ENCODE data around the gene FMO1. TPM values are rescaled to one million over a fixed set of nuclear protein-coding genes. Genes with fewer than 3 reads are reported as not detected.

Gene FMO1
- total RNA-seq, 1 experiment from 2014 or later = not detected

DNA sequence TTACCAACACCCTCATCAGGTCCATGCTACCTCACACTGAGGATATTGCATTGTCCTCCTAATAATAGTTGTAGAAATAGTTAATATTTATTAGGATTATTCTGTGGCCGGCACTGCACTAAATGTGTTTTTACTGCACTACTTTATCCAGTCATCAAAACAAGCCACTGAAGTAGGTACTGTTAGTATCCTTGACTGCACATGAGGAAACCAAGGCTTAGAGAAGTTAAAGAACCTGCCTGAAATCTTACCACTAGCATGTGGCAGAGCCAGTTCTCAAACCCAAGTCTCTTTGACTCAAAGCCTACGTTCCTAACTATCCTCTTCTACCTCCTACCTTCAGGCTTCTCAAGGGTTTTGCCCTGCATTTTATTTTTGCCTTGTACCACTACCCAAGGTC is 30.9 kb downstream of the FMO1 start:
- no peak overlapping the region for H3K14ac ChIP-seq (ENCODE audit: insufficient read depth, low read length)
- no peaks in the 10 kb centered on the region for H3K79me1 ChIP-seq (ENCODE audit: insufficient read depth, low read depth, low read length, poor library complexity, severe bottlenecking)
- no peak overlapping the region for H2AK5ac ChIP-seq (ENCODE audit: insufficient read length, low read length)
- no peak for TF ChIP-seq CTCF (conservative IDR thresholded peaks at IDR 0.05)
- H4K91ac ChIP-seq (ENCODE audit: insufficient read length, low read depth, low read length) = no peak overlapping the region
- no peak overlapping the region for H4K8ac ChIP-seq (replicated peaks; ENCODE audit: insufficient read length, low read depth, low read length)
- H2AFZ ChIP-seq (ENCODE audit: low read length) = no peak overlapping the region
- H3K4ac ChIP-seq (ENCODE audit: low read depth, low read length) = no peak overlapping the region
- no peaks in the 10 kb centered on the region for H3K23me2 ChIP-seq (ENCODE audit: insufficient read length, low read depth, low read length, poor library complexity, severe bottlenecking)
- H3K79me2 ChIP-seq (ENCODE audit: insufficient read depth, low read length) = no peaks in the 10 kb centered on the region
- H3K4me3 Mint-ChIP-seq = no peak overlapping the region
- no CpG with 5 or more reads among the region's 2 CpGs for WGBS (ENCODE audit: extremely low coverage, insufficient read length, low lambda C conversion rate)
- H3K36me3 Mint-ChIP-seq (ENCODE audit: insufficient read depth in 1 of 3, low read depth in 3 of 3) = no peaks in the 10 kb centered on the region
- no peak overlapping the region for H2BK20ac ChIP-seq (ENCODE audit: low read depth, low read length, poor library complexity, severe bottlenecking)
- H3K4me2 ChIP-seq (ENCODE audit: insufficient read depth, insufficient read length, low read length) = no peak overlapping the region
- no peak for DNase-seq
- no peak overlapping the region for H3K56ac ChIP-seq (ENCODE audit: insufficient read length, low read depth, low read length)
- H3K9ac ChIP-seq (ENCODE audit: extremely low read depth, insufficient read length, low read length) = no peak overlapping the region
- no peaks in the 10 kb centered on the region for H3K27me3 ChIP-seq (ENCODE audit: insufficient read depth, low read length)
- H3K27me3 Mint-ChIP-seq (ENCODE audit: low read depth) = no peaks in the 10 kb centered on the region
- no peak overlapping the region for H2BK12ac ChIP-seq (ENCODE audit: insufficient read length, low read depth, low read length)
- H3K27ac Mint-ChIP-seq = no peak overlapping the region
- H3K18ac ChIP-seq (ENCODE audit: insufficient read length, low read depth, low read length) = no peak overlapping the region
- no peak overlapping the region for H3T11ph ChIP-seq (ENCODE audit: low read length)
- no peak overlapping the region for H3K27ac ChIP-seq (ENCODE audit: insufficient read length, low read depth, low read length)
- no peaks in the 10 kb centered on the region for H3K9me3 Mint-ChIP-seq
- H2BK5ac ChIP-seq (ENCODE audit: insufficient read length, low read length) = no peak overlapping the region
- no peak overlapping the region for H3K23ac ChIP-seq (ENCODE audit: insufficient read length, low read depth, low read length)
- peaks cover 6% of the 10 kb centered on the region for H3K4me1 ChIP-seq (ENCODE audit: insufficient read depth, low read length)
- no peaks in the 10 kb centered on the region for H3K9me3 ChIP-seq (ENCODE audit: control insufficient read depth, low read depth, low read length)
- H3K4me1 Mint-ChIP-seq = peaks cover 12 to 23% of the 10 kb centered on the region in 2 experiments
- H2BK120ac ChIP-seq (ENCODE audit: low read depth, low read length, poor library complexity, severe bottlenecking) = no peak overlapping the region
- H4K20me1 ChIP-seq (ENCODE audit: control insufficient read depth, insufficient read depth, insufficient read length) = no peaks in the 10 kb centered on the region
- H2BK15ac ChIP-seq (ENCODE audit: low read depth, low read length) = no peak overlapping the region
- H4K5ac ChIP-seq (ENCODE audit: insufficient read length, low read depth, low read length) = no peak overlapping the region

Measured in H9 (cell line).